GM21360 (cell line): ENCODE measurements around the gene PLB1.
"Not testable (repeated sequence)": the region's sequence is repeated elsewhere in the genome, so short reads cannot be mapped to it uniquely, and the experiment has no call there.

Experiments used
- ATAC-seq: cut with Tn5 transposase; IDR thresholded peaks from one replicate; pipeline ENCODE4 v1.9.1; 2021; ENCODE audit warnings: mild to moderate bottlenecking, moderate library complexity; ENCODE audit not compliant: unreplicated experiment

The PLB1 gene

DNA sequence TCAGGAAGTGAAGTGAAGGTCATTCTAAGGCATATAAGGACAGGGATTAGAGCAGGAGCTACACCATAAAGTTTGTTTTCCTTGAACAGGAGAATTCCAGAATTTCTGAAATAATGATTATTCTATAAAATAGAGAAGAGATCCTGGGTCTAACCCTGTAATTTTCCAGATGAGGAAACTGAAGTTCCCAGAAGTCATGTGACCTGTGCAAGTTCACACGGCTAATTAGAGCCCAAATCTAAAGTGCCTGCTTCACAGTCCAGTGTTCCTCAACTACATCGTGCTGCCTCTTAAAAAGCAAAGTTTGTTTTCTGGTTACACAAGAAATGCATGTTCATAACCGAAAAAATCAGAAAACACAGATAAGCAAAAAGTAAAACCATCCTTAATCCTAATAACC, 34.9 kb downstream of the PLB1 start:
- no peak for ATAC-seq

DNA sequence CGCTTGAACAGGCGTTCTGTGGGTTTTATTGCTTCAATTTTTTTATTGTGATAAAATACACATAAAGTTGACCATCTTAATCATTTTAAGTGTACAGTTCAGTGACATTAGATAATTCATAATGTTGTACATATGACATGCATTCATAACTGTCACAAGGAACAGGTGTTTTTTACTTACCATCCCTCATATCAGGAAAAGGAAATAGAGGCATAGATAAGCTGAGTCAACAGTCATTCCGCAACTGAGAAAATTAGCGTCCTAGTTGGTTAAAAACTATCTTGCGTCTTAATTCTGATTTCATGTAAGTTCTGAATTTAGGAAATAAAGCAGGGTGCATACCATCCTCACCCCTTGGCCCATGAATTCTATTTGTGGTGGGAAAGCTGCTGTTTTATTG, 36.5 kb downstream of the PLB1 start:
- no peak for ATAC-seq

DNA sequence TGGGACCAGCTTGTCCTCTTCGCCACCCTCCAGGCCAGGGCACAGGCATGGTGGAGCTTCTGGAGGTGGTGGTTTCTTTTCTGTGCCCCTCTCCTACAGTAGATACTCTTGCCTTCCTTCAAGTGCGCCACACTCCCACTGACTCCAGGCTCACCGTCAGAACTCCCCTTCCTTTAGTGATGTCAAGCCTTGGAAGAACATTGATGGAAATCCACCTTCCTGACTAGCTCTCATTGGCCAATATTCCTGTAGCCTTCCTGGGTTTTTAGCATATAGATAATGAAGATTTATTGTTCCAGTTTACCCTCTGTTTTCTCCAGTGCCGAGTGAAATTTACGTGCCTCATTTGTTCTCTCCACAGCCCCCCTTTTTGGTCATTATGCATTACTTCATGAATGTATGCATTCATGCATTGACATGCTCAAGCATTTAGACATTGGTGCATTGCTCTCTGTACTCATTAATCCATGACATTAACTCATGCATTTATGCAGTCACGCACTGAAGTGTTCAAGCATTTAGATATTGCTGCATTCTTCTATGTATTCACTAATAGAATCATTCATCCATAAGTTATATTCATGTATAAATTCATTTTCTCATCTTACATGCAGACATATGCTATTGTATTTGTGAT, 37.3 kb downstream of the PLB1 start:
- no peak for ATAC-seq

DNA sequence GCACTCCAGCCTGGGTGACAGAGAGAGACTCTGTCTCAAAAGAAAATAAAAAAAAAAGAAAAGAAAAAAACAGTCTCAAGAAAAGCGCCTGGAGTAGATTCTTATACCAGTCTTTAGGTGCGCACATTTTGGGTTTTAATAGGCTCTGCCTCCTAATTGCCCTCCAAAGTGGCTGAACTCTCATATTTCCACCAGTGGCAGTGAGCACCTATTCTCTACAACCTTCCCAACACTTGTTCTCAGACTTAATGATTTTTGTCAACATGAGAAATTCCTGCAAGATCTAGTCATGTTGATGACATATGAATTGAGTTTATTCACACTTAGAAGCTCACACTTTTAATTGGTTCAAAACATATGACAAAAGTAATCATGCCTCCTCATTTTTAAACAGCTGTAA, 39.0 kb downstream of the PLB1 start:
- ATAC-seq = no peak

GRCh38 chr2:28538134-28538533, 42.3 kb downstream of the PLB1 start:
- ATAC-seq = no peak

DNA sequence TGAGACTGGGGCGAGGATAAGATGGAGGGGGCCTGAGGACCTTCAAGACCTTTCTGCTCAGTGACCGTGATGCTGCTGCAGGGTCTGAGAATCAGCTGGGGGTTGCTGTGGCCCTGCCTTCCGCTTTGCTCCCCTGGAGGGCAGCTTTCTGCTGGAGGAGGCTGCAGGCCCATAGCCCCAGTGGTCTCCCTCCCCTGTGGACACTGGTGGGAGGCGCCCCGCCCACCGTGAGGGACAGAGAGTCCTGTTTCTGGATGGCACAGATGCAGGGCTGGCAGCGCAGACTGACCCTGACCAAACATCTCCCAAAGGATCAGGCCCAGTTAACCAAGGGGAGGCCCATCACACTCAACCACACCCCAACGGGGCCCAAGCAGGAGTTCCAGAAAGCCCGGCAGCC, 42.8 kb downstream of the PLB1 start:
- no peak for ATAC-seq

DNA sequence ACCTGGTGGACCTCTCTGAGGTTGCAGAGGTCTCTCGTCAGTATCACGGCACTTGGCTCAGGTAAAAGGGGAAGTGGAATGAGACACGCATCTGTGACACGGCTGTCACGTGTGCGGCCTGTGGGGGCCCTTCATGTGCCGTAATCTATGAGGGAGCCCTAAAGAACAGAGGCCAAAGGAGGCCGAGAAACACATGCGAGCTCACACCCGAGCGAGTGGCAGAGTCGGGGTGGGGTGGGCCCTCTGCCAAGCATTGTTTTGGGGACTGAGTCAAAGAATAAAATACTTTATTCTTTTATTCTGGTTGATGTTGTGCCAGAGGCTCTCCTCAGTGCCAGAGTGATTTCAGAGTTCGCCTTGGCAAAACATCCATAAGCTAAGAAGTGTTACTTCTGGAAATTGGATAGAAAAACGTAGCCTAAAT, 43.3 kb downstream of the PLB1 start:
- ATAC-seq = no peak

GRCh38 chr2:28543316-28544035, 47.6 kb downstream of the PLB1 start:
- no peak for ATAC-seq

DNA sequence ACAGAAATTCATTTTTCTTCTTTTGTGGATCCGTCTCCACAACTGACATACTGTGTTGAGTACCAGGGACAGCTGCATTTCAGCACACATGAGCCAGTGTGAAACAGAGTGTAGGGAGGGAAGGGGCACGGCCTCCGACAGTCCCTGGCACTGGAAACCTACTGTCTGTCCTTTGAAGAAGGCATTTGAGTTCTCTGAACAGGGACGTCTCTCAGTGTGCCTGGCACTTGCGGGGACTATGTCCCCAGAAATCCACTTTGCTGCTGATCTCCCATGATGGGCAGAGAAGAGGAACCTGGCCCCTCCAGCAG, 48.1 kb downstream of the PLB1 start:
- ATAC-seq = no peak

GRCh38 chr2:28544405-28544921, 48.6 kb downstream of the PLB1 start:
- no peak for ATAC-seq

GRCh38 chr2:28544922-28545589, 49.2 kb downstream of the PLB1 start:
- ATAC-seq = no peak

DNA sequence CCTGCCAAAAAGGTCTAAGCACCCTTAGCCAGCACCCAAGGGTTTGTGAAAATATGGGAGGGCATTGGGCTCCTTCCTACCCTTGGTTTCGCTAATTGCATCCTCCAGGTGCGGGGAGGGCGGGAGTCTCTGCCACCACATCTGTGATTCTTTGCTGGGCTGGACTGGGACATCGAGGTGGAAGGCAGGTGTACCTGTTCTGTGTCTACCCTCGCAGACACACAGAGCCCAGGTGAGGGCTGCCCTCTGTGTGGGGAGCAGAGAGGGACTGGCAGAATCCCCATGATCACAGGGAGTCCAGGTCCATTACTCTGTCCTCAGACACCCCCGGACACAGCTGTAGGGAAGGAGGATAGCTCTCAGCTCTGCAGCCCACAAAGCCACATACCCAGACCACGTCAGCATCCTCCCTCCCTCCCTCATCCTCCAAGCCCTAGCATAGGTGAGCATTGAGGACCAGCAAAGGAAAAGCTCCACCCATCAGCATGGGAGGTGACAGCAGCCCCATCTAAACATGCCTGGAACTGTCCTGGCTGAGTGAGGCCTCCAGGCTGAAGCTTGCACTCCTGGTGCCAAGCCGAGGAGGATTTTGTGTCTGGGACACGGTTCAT, 49.8 kb downstream of the PLB1 start:
- ATAC-seq = no peak

- ATAC-seq = no peak
Observed at GRCh38 chr2:28546242-28546641, 50.4 kb downstream of the PLB1 start.

DNA sequence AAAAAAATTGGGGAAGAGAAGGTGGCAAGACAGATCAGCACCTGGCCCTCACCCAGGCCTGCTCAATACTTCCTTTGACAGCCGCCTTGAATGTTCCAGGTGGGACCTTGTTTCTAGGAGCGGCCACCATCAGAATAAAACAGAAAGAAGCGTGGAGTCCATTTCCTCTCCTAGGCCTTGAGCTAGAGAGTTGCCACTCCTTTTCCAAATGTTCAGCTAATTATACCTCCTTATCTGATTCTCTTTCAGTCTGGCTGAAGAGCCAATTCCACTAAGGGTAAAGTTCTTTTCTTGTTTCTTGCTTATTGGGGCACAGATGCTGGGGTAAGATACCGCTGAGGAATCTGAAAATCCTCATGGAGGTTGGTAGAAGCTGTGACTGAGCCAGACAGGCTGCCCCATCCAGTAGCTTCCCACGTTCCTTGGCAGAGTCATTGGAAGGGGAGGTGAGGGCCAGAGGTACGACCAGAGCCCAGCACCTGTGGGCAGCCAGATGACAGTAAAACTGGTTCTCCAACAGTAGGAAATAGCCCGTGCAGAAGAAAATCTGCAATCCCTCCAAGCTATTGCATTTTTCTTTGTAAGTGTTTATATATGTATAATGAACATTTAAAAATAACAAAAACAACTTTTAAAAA, 51.5 kb downstream of the PLB1 start:
- no peak for ATAC-seq

DNA sequence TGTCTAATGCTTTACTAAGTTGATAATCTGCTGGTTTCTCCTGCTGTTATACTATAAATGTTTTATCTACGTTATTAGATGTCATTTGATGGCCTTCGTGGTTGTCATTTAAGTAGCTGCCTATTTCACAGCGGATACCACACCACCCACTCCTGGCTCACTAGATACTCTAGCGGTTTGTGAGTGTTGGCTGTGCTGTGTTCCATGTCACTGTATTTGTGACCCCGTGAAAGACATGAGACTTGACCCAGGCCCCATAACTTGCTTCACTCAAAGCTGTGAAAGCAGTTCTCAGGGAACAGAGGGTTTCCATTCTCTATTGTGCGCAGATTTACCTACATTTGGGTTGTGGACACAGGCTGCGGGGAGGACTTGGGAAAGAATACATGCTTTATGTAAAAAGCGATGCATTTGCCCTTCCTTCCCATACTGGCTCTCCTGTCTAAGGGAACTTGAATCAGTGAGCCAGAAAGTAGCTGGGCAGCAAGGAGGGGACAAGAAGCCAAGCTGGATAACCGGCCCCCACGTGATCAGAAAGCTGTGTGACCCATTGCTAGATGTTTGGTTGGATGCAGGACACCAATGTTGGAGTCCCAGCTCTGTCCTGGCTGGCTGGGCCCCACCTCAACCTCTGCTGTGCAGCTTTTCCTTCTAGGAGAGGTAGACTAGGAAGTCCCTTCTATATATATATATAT, 52.2 kb downstream of the PLB1 start:
- no peak for ATAC-seq

DNA sequence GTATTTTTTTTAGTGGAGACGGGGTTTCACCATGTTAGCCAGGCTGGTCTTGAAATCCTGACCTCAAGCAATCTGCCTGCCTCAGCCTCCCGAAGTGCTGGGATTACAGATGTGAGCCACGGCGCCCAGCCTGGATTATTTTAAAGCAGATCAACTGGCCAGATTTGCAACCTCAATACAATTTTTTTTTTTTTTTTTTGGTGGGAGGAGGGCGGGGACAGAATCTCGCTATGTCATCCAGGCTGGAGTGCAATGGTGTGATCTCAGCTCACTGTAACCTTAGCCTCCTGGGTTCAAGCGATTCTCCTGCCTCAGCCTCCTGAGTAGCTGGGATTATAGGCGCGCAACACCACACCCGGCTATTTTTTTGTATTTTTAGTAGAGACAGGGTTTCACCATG, 54.5 kb downstream of the PLB1 start:
- not testable (repeated sequence) for ATAC-seq

DNA sequence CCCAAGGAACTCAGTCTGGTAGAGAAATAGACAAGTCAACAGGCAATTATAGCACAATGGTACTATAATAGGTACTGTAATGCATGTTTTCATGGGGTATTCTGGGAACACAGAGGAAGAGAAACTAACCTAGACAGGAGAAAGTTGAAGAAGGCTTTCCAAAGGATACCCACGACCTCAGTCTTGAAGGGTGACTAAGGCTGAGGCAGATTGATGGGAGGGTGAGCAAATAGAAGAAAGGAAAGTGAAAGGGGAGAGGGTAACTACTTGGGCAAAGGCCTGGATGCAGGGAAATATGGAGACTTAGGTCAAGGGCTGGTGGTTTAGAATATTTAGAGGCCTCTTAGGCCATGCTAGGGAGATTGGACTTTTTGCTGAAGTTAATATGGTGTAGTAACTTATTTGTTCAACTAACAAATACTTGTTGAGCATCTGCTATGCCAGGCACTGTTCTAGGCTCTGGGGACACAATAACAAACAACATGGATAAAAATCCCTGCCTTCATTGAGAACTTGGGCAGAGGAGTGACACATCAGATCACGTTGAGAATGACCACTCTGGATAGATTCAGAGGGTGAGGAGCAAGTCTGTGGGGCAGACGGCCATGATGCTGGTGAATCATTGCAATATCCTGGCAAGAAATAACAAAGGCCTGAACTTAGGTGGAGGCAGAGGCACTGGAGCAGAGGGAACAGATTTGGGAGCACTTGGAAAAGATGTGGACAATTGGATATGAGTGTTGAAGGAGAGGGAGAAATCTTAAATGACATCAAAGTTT, 56.4 kb downstream of the PLB1 start:
- ATAC-seq = no peak

- no peak for ATAC-seq
Observed at GRCh38 chr2:28556303-28556702, 60.4 kb downstream of the PLB1 start.

DNA sequence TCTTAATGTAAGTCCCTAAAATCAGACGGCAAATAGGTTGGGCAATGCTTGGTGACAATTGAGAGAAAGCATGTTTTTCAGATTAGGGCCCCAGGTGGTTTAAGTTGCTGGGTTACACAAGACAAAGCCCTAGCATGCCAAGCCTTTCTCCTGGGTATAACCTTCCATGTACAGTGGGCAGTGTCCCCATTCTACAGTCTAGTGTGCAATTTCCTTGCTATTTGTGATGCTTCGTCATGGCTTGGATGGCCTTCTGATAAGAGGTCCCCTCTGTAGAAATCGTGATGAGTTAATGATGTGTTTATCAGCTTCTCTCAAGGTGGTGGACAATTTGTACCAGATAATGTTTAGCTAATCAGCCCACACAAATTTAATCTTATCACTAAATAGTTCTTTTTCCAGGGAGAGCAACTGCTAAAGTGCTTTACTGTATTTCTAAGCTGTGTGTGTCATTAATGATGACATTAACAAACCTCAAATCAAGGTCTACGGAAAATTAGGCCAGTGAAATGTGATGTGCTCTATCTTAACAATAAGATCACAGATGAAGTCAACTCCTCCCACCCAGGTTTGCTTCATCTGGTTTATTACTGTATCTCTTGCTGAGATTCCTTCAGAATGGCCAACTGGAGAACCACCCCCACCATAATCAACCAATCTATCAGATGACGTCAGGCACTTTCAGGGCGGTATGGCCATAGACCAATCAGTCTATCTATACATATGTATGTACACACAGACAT, 61.7 kb downstream of the PLB1 start:
- no peak for ATAC-seq
